Fibroblast of gingiva (primary cell): ENCODE measurements around the gene MTMR12.
"Not testable (repeated sequence)": the region's sequence is repeated elsewhere in the genome, so short reads cannot be mapped to it uniquely, and the experiment has no call there.

Source experiments
- DNase-seq: peaks from one replicate; pipeline ENCODE4 v3.0.0-alpha.2; 2011; ENCODE audit warnings: low read depth

The MTMR12 gene

GRCh38 chr5:32297181-32298058 lies 15.3 kb downstream of the MTMR12 start:
- no peak for DNase-seq

- DNase-seq = not testable (repeated sequence)
These were observed 16.6 kb downstream of the MTMR12 start for GRCh38 chr5:32295966-32296772.

- DNase-seq = no peak
These were observed 21.1 kb downstream of the MTMR12 start for GRCh38 chr5:32291591-32291990.

GRCh38 chr5:32290922-32291321 lies 21.8 kb downstream of the MTMR12 start:
- no peak for DNase-seq

GRCh38 chr5:32290501-32290900 lies 22.2 kb downstream of the MTMR12 start:
- not testable (repeated sequence) for DNase-seq

GRCh38 chr5:32289986-32290385 lies 22.8 kb downstream of the MTMR12 start:
- not testable (repeated sequence) for DNase-seq

GRCh38 chr5:32288135-32288534 lies 24.6 kb downstream of the MTMR12 start:
- DNase-seq = not testable (repeated sequence)

GRCh38 chr5:32287525-32287924 lies 25.2 kb downstream of the MTMR12 start:
- not testable (repeated sequence) for DNase-seq

GRCh38 chr5:32285510-32286138 lies 27.1 kb downstream of the MTMR12 start:
- no peak for DNase-seq

GRCh38 chr5:32283539-32284377 lies 29.0 kb downstream of the MTMR12 start:
- DNase-seq = no peak

- DNase-seq = no peak
These were observed 29.7 kb downstream of the MTMR12 start for GRCh38 chr5:32283061-32283460.

- no peak for DNase-seq
These were observed 30.1 kb downstream of the MTMR12 start for GRCh38 chr5:32282633-32283032.

GRCh38 chr5:32281378-32282133 lies 31.2 kb downstream of the MTMR12 start:
- not testable (repeated sequence) for DNase-seq

GRCh38 chr5:32280656-32281081 lies 32.1 kb downstream of the MTMR12 start:
- DNase-seq = no peak

- no peak for DNase-seq
These were observed 33.0 kb downstream of the MTMR12 start for GRCh38 chr5:32279786-32280185.

GRCh38 chr5:32279223-32279622 lies 33.5 kb downstream of the MTMR12 start:
- no peak for DNase-seq

GRCh38 chr5:32278406-32278805 lies 34.3 kb downstream of the MTMR12 start:
- peak; percentile 52 for DNase-seq

GRCh38 chr5:32277798-32278197 lies 34.9 kb downstream of the MTMR12 start:
- no peak for DNase-seq

- no peak for DNase-seq
These were observed 36.4 kb downstream of the MTMR12 start for GRCh38 chr5:32276173-32276853.

GRCh38 chr5:32275396-32275741 lies 37.4 kb downstream of the MTMR12 start:
- DNase-seq = no peak
